T47D (cell line): ENCODE results near the gene MUS81.

Source experiments
- DNase-seq, 2 experiments: peaks; one replicate each; pipeline versions ENCODE4 v3.0.0 to v3.0.0-alpha.2; 2011 to 2012; ENCODE audit warnings: low read depth in 1 of 2, low spot score in 1 of 2
- JUND ChIP-seq: IDR thresholded peaks from 2 replicates; pipeline ENCODE4 v1.6.1; 2012; ENCODE audit warnings: low read depth
- in situ Hi-C: cut with HindIII; loops from 2 replicates; pipeline ENCODE4 v1.10.0; 2016; ENCODE audit warnings: low sequenced_read_pairs, low pct_unique_long_range_greater_than_20kb

MUS81 gene

GRCh38 chr11:65865550-65866172 is 5.4 kb downstream of the MUS81 start:
- TF ChIP-seq JUND, result no peak
- in situ Hi-C loops, result no loop called here
- DNase-seq, result no peak

GRCh38 chr11:65866509-65867283 is 6.5 kb downstream of the MUS81 start:
- in situ Hi-C loops, result no loop called here
- no peak for DNase-seq
- TF ChIP-seq JUND, result no peak

GRCh38 chr11:65867284-65868071 is 7.2 kb downstream of the MUS81 start:
- in situ Hi-C loops, result no loop called here
- no peak for DNase-seq
- TF ChIP-seq JUND, result no peak

GRCh38 chr11:65868076-65868667 is 7.9 kb downstream of the MUS81 start:
- DNase-seq, result peak in 1 of 2 experiments; percentile 52
- in situ Hi-C loops, result no loop called here

GRCh38 chr11:65868907-65869306 is 8.7 kb downstream of the MUS81 start:
- no peak for TF ChIP-seq JUND
- in situ Hi-C loops, result no loop called here
- no peak for DNase-seq

More at GRCh38 chr11:65868076-65868667, 7.9 kb downstream of the MUS81 start:
- TF ChIP-seq JUND, result no peak

GRCh38 chr11:65869643-65870306 is 9.5 kb downstream of the MUS81 start:
- no peak for TF ChIP-seq JUND
- in situ Hi-C loops, result no loop called here
- no peak for DNase-seq

GRCh38 chr11:65870307-65870658 is 10.1 kb downstream of the MUS81 start:
- no peak for DNase-seq
- TF ChIP-seq JUND, result no peak
- in situ Hi-C loops, result no loop called here

DNA sequence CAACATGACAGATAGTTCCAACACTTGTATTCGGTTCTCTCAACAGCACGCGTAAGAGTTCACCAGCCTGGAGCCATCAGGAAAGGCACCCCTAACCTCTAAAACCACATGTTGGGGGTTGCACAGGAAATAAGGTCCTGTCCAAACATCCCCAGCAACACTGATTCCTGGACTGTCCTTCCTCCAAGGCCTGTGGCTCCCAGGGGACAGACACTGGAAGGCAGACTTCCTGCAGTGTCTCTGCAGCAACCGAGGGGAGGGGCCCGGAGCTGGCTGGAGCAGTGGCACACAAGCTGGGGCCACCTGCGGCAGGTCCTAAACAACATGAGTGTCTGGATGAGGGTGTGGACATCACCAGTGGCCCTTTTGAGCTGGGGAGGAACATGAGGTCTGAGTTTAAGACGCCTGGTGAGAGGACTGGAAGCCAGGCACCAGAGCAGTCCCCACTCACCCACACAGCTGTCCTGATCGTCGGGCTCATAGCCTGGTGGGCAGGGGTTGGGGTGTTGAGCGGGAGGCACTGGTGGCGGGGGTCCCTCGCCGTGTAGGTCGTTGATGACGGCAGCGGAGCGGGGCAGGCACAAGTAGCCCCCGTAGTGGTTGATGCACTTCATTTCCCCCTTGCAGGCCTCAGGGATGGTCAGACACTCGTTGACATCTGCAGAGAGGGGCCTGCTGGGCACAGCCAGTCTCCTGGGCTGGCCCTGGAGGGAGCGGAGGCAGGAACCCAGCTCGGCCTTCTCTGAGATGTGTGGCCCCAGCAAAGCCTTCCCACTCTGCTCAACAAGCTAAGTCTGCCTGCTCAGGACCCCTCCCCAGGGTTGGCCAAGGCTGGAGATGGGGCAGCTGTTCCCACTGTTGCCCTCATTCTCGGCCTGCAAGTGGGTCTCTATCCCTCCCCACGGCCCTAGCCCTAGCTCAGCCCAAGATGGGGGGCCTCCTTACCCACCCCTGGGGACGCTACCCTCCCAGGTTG is 10.8 kb downstream of the MUS81 start:
- in situ Hi-C loops, result no loop called here
- no peak for TF ChIP-seq JUND
- DNase-seq, result no peak

GRCh38 chr11:65871811-65872548 is 11.7 kb downstream of the MUS81 start:
- no peak for TF ChIP-seq JUND
- in situ Hi-C loops, result no loop called here
- no peak for DNase-seq

DNA sequence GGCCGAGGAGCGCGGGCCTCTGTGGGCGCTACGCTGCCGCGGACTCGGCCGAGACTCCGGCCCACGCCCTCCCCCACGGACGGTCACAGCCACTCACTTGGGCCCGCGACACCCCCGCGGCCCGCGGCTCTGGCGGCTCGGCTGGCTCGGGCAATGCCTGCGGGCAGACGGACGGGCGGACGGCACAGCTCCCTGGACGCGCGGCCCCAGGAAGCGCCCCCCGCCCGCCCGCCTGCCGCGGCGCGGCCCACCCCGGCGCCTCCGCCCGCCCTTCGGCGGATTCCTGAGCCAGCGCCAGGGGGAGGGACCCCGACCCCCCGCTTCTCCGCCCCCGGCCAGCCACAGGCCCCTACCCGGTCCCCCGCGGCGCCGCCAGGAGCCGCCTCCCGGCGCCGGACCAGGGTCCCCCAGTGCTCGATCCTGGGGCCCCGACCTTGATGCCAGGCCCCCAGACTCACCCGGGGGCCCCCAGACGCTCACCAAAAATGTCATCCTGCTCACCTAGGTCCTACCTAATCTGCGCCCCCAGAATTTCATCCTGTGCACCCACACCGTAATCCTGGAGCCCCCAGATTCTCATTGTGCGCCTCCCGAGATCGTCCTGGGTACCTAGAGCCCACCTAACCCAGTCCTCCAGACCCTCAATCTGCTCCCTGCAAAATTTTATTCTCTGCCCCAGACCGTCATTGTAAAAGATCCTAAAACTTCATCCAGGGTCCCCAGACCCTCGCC is 12.5 kb downstream of the MUS81 start, which contains the start of gene EFEMP2:
EFEMP2 (minus strand) TSS at position 215 of the 732 bp plus-strand sequence. CDS start 446 bp downstream, outside the sequence.
- no peak for TF ChIP-seq JUND
- in situ Hi-C loops, result no loop called here
- DNase-seq, result no peak
